ENCODE measurements around the gene ABHD1. TPM values are rescaled to one million over a fixed set of nuclear protein-coding genes. Genes with fewer than 3 reads are reported as not detected.

ABHD1 gene
- total RNA-seq, 1 experiment from 2014 or later = 2.4 TPM

DNA sequence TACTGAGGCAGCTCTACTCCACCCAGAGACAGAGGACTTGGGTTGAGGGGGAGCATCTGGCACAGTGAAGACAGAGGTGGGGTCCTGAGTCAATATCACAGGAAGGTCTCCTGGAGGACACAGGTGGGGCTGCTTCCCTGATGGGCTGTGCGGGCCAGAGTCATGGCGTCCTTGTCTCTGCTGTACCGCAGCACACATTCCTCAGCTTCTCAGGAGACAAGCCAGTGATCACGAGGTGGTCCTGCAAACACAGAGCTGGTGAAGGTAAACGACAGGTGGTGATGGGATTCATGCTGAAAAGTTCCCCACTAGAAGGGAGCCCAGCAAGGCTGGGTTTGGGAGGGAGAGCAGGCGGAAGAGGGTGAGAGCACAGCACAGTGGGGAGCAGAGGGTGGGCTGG, 34.9 kb downstream of the ABHD1 start:
- H3K36me3 ChIP-seq (ENCODE audit: insufficient read depth, low read length) = no peaks in the 10 kb centered on the region
- H3K27ac ChIP-seq (ENCODE audit: low read length) = no peak overlapping the region
- no peak overlapping the region for H3K9ac ChIP-seq (ENCODE audit: low read length)
- H3K9me2 ChIP-seq (replicated peaks; ENCODE audit: insufficient read depth, low read length) = no peaks in the 10 kb centered on the region
- H3K4me2 ChIP-seq (ENCODE audit: low read depth, low read length, poor library complexity, severe bottlenecking) = no peak overlapping the region
- no peaks in the 10 kb centered on the region for H3K27me3 ChIP-seq (ENCODE audit: low read length)
- H3K4me3 ChIP-seq (ENCODE audit: low read length) = no peak overlapping the region
- H2AFZ ChIP-seq (ENCODE audit: low read length) = no peak overlapping the region
- no peaks in the 10 kb centered on the region for H4K20me1 ChIP-seq (ENCODE audit: insufficient read depth, low read depth, low read length)
- H3K9me3 ChIP-seq (ENCODE audit: low read length) = no peaks in the 10 kb centered on the region
- peaks cover 15% of the 10 kb centered on the region for H3K4me1 ChIP-seq (ENCODE audit: low read length)
- no peaks in the 10 kb centered on the region for H3K79me2 ChIP-seq (ENCODE audit: low read length)
- DNase-seq = no peak

DNA sequence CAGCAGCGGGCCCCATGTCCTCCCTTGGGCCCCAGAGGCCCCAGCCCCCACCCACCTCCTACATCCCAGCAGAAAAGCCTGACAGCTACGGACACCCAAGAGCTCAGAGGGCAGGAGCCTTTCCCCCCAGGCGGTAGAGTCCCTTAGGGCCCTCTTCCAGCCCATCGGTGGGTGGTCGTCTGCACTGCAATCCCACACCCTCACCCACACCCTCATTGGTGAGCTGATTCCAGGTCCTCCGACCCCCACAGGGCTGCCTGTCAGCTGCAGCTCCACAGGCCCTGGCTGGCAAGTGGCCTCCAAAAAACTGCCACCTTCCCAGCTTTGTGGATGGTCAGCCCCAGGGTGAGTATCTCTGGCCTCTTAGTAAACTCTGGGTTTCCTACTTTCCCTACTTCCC, 35.7 kb downstream of the ABHD1 start:
- no peaks in the 10 kb centered on the region for H3K27me3 ChIP-seq (ENCODE audit: low read length)
- H2AFZ ChIP-seq (ENCODE audit: low read length) = no peak overlapping the region

DNA sequence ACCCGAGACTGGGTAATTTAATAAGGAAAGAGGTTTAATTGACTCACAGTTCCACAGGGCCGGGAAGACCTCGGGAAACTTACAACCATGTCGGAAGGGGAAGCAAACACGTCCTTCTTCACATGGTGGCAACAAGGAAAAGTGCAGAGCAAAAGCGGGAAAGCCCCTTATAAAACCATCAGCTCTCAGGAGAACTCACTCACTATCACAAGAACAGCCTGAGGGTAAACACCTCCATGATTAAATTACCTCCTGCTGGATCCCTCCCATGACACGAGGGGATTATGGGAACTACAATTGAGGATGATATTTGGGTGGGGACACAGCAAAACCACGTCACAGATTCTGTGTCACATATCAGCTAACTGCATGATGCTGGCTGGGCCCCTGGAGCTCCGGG, 36.6 kb downstream of the ABHD1 start:
- no peak for DNase-seq
- Histone ChIP-seq H3K9me2 (replicated peaks; ENCODE audit: insufficient read depth, low read length) (no peaks in the 10 kb centered on the region), H3K36me3 (ENCODE audit: insufficient read depth, low read length) (no peaks in the 10 kb centered on the region), H3K27me3 (ENCODE audit: low read length) (no peaks in the 10 kb centered on the region), H3K4me2 (ENCODE audit: low read depth, low read length, poor library complexity, severe bottlenecking) (no peak overlapping the region), H3K79me2 (ENCODE audit: low read length) (no peaks in the 10 kb centered on the region), H3K27ac (ENCODE audit: low read length) (no peak overlapping the region), H3K9ac (ENCODE audit: low read length) (no peak overlapping the region), H2AFZ (ENCODE audit: low read length) (no peak overlapping the region), H3K9me3 (ENCODE audit: low read length) (no peaks in the 10 kb centered on the region), H4K20me1 (ENCODE audit: insufficient read depth, low read depth, low read length) (no peaks in the 10 kb centered on the region), H3K4me1 (ENCODE audit: low read length) (peaks cover 26% of the 10 kb centered on the region), H3K4me3 (ENCODE audit: low read length) (no peak overlapping the region)

More for the DNA sequence above, 35.7 kb downstream of the ABHD1 start:
- Histone ChIP-seq H3K9me3 (ENCODE audit: low read length) (no peaks in the 10 kb centered on the region), H3K4me3 (ENCODE audit: low read length) (no peak overlapping the region), H3K9ac (ENCODE audit: low read length) (no peak overlapping the region), H3K4me2 (ENCODE audit: low read depth, low read length, poor library complexity, severe bottlenecking) (no peak overlapping the region), H3K4me1 (ENCODE audit: low read length) (peaks cover 22% of the 10 kb centered on the region), H3K9me2 (replicated peaks; ENCODE audit: insufficient read depth, low read length) (no peaks in the 10 kb centered on the region), H4K20me1 (ENCODE audit: insufficient read depth, low read depth, low read length) (no peaks in the 10 kb centered on the region), H3K36me3 (ENCODE audit: insufficient read depth, low read length) (no peaks in the 10 kb centered on the region), H3K79me2 (ENCODE audit: low read length) (no peaks in the 10 kb centered on the region), H3K27ac (ENCODE audit: low read length) (no peak overlapping the region)
- no peak for DNase-seq

DNA sequence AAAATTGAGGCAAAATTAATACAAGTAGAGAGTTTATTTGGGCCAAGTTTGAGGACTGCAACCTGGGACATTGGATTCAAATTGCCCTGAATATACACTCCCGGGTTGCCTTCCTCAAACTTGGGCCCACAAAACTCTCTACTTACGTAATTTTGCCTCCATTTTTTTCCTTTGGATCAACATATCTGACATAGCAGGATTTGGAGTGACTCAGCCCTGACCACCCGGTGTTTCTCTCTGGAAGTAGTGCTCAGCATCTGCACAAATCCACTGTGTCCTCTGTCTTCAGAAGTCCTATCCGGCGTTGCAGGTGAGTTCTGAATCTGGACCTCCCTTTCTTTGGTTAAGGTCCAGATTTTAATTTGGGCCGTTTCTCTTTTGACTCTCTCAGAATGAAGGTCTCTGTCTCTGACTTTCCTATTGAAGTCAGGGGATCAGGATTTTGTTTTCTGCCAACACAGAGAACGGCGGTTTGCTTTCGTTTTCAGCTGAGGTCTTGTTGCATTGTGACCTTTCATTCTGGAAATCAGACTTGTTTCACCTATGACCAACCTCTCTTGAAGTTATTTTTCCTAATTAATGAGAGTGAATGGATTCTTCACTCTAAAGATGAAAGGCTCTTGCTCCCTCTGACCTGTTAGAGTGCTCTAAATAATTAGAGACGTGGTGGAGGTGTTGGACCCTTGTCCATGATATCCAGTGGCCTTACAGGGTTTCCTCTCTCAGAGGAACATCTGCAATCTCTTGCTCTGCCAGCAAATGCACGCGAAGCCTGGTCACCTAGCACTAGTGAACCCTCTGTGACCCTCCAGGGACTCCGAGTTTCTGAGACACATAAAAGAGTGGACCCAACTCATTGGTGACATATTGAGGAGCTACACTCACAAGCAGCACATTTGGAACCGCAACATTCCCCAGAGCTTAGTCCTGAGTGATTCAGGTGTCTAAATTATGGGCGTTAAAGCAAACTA, 38.8 kb downstream of the ABHD1 start:
- H3K4me1 ChIP-seq (ENCODE audit: low read length) = peaks cover 26% of the 10 kb centered on the region
- H3K79me2 ChIP-seq (ENCODE audit: low read length) = no peaks in the 10 kb centered on the region
- no peaks in the 10 kb centered on the region for H3K9me2 ChIP-seq (replicated peaks; ENCODE audit: insufficient read depth, low read length)
- H3K27ac ChIP-seq (ENCODE audit: low read length) = no peak overlapping the region
- H4K20me1 ChIP-seq (ENCODE audit: insufficient read depth, low read depth, low read length) = no peaks in the 10 kb centered on the region
- H3K9ac ChIP-seq (ENCODE audit: low read length) = no peak overlapping the region
- H3K4me2 ChIP-seq (ENCODE audit: low read depth, low read length, poor library complexity, severe bottlenecking) = no peak overlapping the region
- H3K4me3 ChIP-seq (ENCODE audit: low read length) = no peak overlapping the region
- H2AFZ ChIP-seq (ENCODE audit: low read length) = no peak overlapping the region
- DNase-seq = no peak
- H3K9me3 ChIP-seq (ENCODE audit: low read length) = no peaks in the 10 kb centered on the region
- H3K36me3 ChIP-seq (ENCODE audit: insufficient read depth, low read length) = no peaks in the 10 kb centered on the region
- no peaks in the 10 kb centered on the region for H3K27me3 ChIP-seq (ENCODE audit: low read length)

DNA sequence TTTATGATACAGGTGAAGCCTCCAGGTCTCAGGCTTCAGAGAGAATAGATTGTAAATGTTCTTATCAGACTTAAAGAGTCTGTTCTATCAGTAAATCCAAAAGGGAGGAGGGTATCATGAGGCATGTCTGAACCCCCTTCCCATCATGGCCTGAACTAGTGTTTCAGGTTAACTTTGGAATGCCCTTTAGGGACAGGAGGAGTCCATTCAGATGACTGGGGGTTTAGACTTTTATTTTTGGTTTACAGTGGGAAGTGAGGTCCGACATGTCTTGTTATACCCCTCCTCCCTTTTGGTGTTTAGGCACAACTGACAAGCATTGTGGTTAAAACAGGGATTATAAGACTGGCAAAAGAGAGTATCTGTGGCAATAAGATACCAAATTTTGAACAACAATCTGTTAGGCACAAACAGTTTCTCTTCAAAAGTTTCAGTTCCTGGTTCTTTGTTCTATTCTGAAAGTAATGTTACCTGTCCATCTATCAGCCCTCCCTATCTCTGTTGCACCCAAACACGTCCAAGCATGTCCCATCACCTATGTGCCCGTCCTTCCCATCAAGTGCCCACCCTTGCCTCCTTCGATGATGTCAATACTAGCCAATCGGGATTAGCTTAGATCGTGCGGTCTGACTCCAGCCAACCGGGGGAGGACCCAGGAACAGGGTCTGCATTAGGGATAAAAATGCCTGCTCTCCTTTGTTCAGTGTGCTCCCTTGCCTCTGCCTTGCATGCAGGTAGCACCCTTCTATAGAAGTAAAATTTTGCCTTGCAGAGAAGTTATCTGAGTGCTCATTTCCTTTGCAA, 41.5 kb downstream of the ABHD1 start:
- no peaks in the 10 kb centered on the region for H3K79me2 ChIP-seq (ENCODE audit: low read length)
- H3K27ac ChIP-seq (ENCODE audit: low read length) = no peak overlapping the region
- no peaks in the 10 kb centered on the region for H3K9me3 ChIP-seq (ENCODE audit: low read length)
- peaks cover 29% of the 10 kb centered on the region for H3K4me1 ChIP-seq (ENCODE audit: low read length)
- H3K36me3 ChIP-seq (ENCODE audit: insufficient read depth, low read length) = no peaks in the 10 kb centered on the region
- no peak for DNase-seq
- peak overlapping the region; percentile 42 for H3K4me2 ChIP-seq (ENCODE audit: low read depth, low read length, poor library complexity, severe bottlenecking)
- peak overlapping the region; percentile 8; the same call in 1 of the 2 replicates for H3K4me3 ChIP-seq (ENCODE audit: low read length)
- H2AFZ ChIP-seq (ENCODE audit: low read length) = peak overlapping the region; percentile 68
- H3K9me2 ChIP-seq (replicated peaks; ENCODE audit: insufficient read depth, low read length) = no peaks in the 10 kb centered on the region
- no peaks in the 10 kb centered on the region for H4K20me1 ChIP-seq (ENCODE audit: insufficient read depth, low read depth, low read length)
- H3K9ac ChIP-seq (ENCODE audit: low read length) = peak overlapping the region; percentile 12; the same call in 1 of the 2 replicates
- no peaks in the 10 kb centered on the region for H3K27me3 ChIP-seq (ENCODE audit: low read length)

DNA sequence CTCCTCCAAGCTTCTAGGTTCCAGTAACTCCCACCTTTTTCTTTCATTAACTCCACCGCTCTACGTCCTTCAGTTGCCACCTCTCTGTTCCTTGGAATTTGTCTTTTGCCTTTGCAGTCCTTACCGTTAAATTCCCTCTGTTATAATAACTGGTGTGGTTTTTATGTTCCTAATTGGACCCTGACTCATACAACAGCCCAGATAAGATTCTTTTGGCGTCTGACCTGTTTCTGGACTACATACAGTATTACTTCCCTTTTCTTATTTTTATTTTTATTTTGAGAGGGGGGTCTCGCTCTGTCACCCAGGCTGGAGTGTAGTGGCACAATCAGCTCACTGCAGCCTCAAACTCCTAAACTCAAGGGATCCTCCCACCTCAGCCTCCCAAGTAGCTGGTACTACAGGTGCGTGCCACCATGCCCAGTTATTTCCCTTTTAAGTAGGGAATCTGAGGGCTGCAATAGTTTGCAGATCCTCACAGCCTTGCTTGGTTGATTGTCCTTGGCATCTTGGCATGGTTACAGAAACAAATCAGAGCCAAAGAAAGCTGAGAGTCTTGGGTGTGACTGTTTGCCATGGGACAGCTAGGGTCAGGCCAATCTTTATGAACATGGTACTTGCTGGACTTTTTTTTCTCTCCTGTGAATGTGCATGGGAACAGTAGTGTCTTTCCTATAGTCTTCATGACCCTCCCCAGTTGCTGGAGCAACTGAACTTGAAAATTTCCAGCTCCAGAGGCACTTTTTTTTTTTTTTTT, 47.1 kb downstream of the ABHD1 start:
- Histone ChIP-seq H3K27me3 (ENCODE audit: low read length) (no peaks in the 10 kb centered on the region), H3K9ac (ENCODE audit: low read length) (peak overlapping the region; percentile 43), H2AFZ (ENCODE audit: low read length) (no peak overlapping the region), H3K4me1 (ENCODE audit: low read length) (peaks cover 34% of the 10 kb centered on the region), H3K36me3 (ENCODE audit: insufficient read depth, low read length) (no peaks in the 10 kb centered on the region), H3K79me2 (ENCODE audit: low read length) (no peaks in the 10 kb centered on the region), H3K9me3 (ENCODE audit: low read length) (no peaks in the 10 kb centered on the region), H3K4me2 (ENCODE audit: low read depth, low read length, poor library complexity, severe bottlenecking) (peak overlapping the region; percentile 55), H4K20me1 (ENCODE audit: insufficient read depth, low read depth, low read length) (no peaks in the 10 kb centered on the region), H3K27ac (ENCODE audit: low read length) (no peak overlapping the region), H3K4me3 (ENCODE audit: low read length) (no peak overlapping the region), H3K9me2 (replicated peaks; ENCODE audit: insufficient read depth, low read length) (no peaks in the 10 kb centered on the region)
- DNase-seq = no peak

DNA sequence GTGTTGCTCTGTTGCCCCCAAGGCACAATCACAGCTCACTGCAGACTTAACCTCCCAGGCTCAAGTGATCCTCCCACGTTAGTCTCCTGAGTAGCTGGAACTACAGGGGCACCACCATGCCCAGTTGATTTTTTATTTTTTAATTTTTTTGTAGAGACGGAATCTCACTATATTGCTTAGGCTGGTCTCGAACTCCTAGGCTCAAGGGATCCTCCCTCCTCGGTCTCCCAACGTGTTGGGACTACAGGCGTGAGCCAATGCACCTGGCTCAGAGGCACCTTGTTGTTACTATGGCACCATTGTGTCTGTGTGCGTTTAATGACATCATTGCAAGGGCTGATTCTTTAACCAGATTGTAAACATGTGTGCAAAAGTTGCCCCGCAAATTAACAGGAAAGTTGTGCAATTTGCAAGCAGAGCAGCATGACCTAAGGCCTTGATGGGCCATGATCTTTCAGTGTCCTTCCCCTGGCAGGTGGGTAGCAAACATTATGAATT, 47.8 kb downstream of the ABHD1 start:
- no peaks in the 10 kb centered on the region for H4K20me1 ChIP-seq (ENCODE audit: insufficient read depth, low read depth, low read length)
- DNase-seq = no peak
- no peaks in the 10 kb centered on the region for H3K36me3 ChIP-seq (ENCODE audit: insufficient read depth, low read length)
- H3K4me2 ChIP-seq (ENCODE audit: low read depth, low read length, poor library complexity, severe bottlenecking) = no peak overlapping the region
- no peaks in the 10 kb centered on the region for H3K9me2 ChIP-seq (replicated peaks; ENCODE audit: insufficient read depth, low read length)
- H3K4me3 ChIP-seq (ENCODE audit: low read length) = no peak overlapping the region
- no peaks in the 10 kb centered on the region for H3K79me2 ChIP-seq (ENCODE audit: low read length)
- H3K27me3 ChIP-seq (ENCODE audit: low read length) = no peaks in the 10 kb centered on the region
- no peak overlapping the region for H2AFZ ChIP-seq (ENCODE audit: low read length)
- no peak overlapping the region for H3K9ac ChIP-seq (ENCODE audit: low read length)
- no peak overlapping the region for H3K27ac ChIP-seq (ENCODE audit: low read length)
- no peaks in the 10 kb centered on the region for H3K9me3 ChIP-seq (ENCODE audit: low read length)
- peaks cover 40% of the 10 kb centered on the region for H3K4me1 ChIP-seq (ENCODE audit: low read length)

Data from Karpas-422 (cell line).